ENCODE measurements around the gene NFX1.
A peak's percentile ranks its signal among the peaks of the same experiment; 100 is the strongest.
"Not testable (repeated sequence)": the region's sequence is repeated elsewhere in the genome, so short reads cannot be mapped to it uniquely, and the experiment has no call there.

NFX1 gene

GRCh38 chr9:33374190-33374589, 83.9 kb downstream of the NFX1 start:
- DNase-seq (ENCODE audit: low spot score) = no peak
- no peaks in the 10 kb centered on the region for H3K27me3 Mint-ChIP-seq (ENCODE audit: low read depth)
- peaks cover 6% of the 10 kb centered on the region for H3K4me1 Mint-ChIP-seq (ENCODE audit: low read depth)
- no peak overlapping the region for H3K4me3 Mint-ChIP-seq
- peaks cover 17% of the 10 kb centered on the region for H3K36me3 Mint-ChIP-seq (ENCODE audit: low read depth)
- no peaks in the 10 kb centered on the region for H3K9me3 Mint-ChIP-seq
- H3K27ac Mint-ChIP-seq = no peak overlapping the region

DNA sequence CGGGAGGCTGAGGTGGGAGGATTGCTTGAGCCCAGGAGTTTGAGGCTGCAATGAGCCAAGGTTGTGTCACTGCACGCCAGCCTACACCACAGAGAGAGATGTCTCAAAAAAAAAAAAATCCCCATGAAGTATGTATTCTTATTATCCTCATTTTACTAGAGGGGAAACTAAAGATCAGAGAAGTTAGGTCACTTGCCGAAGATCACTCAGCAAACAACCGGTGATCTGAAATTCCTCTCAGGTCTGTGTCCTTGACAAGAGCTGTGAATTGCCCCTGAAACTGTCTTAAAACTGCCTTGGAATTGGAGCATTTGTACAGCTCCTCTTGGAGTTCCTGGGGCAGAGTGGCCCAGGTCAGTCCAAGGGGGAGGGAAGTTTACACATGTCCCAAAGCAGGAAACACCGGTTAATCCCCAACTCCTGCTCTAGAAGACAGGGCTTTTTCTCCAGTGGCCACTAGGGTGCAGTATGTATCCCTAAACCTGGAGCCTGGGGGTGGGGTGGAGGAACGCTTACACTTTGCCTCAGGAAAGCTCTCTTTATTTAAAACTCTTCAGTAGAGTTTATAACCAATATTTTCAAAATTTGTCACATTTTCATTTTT, 84.4 kb downstream of the NFX1 start:
- H3K4me3 Mint-ChIP-seq = no peak overlapping the region

DNA sequence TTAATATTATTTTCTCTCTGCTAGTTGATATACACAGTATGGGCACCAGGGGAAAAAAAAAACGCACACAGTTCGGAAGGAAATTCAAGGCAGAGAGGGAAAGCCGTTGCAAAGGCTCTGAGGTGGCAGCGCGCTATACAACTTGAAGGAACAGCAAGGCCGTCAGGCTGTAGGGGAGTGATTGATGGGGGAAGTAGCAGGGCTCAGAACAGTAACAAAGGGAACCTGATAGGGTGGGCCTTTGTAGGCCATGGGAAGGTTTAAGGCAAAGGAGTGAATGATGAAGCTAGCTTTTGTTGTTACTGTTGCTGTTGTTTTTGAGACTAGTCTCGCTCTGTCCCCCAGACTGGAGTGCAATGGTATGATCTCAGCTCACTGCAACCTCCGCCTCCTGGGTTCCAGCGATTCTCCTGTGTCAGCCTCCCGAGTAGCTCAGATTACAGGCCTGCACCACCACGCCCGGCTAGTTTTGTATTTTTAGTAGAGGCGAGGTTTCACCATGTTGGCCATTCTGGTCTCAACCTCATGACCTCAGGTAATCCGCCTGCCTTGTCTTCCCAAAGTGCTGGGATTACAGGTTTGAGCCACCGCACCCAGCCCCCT, 85.0 kb downstream of the NFX1 start:
- peak overlapping the region; percentile 49 for H3K27ac Mint-ChIP-seq
- H3K4me3 Mint-ChIP-seq = no peak overlapping the region
- no peaks in the 10 kb centered on the region for H3K27me3 Mint-ChIP-seq (ENCODE audit: low read depth)
- H3K36me3 Mint-ChIP-seq (ENCODE audit: low read depth) = peaks cover 12% of the 10 kb centered on the region
- no peak for DNase-seq (ENCODE audit: low spot score)
- H3K4me1 Mint-ChIP-seq (ENCODE audit: low read depth) = peaks cover 6% of the 10 kb centered on the region
- no peaks in the 10 kb centered on the region for H3K9me3 Mint-ChIP-seq

More for the DNA sequence above, 84.4 kb downstream of the NFX1 start:
- peaks cover 17% of the 10 kb centered on the region for H3K36me3 Mint-ChIP-seq (ENCODE audit: low read depth)
- peak overlapping the region; percentile 49 for H3K27ac Mint-ChIP-seq
- peak; percentile 45 for DNase-seq (ENCODE audit: low spot score)
- peaks cover 6% of the 10 kb centered on the region for H3K4me1 Mint-ChIP-seq (ENCODE audit: low read depth)
- no peaks in the 10 kb centered on the region for H3K27me3 Mint-ChIP-seq (ENCODE audit: low read depth)
- no peaks in the 10 kb centered on the region for H3K9me3 Mint-ChIP-seq

DNA sequence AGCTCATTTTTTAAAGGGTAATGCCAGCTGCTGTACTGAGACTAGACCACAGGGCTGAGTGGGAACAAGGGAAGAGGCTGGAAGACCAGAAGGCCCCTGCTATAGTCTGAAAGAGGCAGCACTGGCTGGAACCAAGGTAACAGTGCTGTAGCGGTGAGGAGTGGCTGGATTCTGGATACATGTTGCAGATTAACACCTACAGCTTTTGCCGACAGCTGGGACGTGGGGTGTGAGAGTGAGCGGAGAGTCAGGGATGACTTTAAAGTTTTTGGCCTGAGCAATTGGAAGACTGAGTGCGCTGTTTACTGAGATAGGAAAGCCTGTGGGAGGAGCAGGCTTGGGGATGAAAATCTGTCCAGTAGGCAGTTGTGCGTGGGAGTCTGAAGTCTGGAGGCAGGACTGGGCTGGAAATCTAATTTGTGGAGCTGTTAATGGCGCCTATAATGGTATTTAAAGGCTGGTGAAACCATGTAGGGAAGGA, 85.6 kb downstream of the NFX1 start:
- H3K4me3 Mint-ChIP-seq = no peak overlapping the region
- peaks cover 10% of the 10 kb centered on the region for H3K36me3 Mint-ChIP-seq (ENCODE audit: low read depth)
- H3K4me1 Mint-ChIP-seq (ENCODE audit: low read depth) = peaks cover 6% of the 10 kb centered on the region
- no peaks in the 10 kb centered on the region for H3K9me3 Mint-ChIP-seq
- H3K27ac Mint-ChIP-seq = peak overlapping the region; percentile 52
- no peak for DNase-seq (ENCODE audit: low spot score)
- no peaks in the 10 kb centered on the region for H3K27me3 Mint-ChIP-seq (ENCODE audit: low read depth)

GRCh38 chr9:33377089-33377715, 86.9 kb downstream of the NFX1 start:
- no peaks in the 10 kb centered on the region for H3K9me3 Mint-ChIP-seq
- H3K27ac Mint-ChIP-seq = no peak overlapping the region
- H3K36me3 Mint-ChIP-seq (ENCODE audit: low read depth) = peaks cover 1% of the 10 kb centered on the region
- peaks cover 6% of the 10 kb centered on the region for H3K4me1 Mint-ChIP-seq (ENCODE audit: low read depth)
- no peak for DNase-seq (ENCODE audit: low spot score)
- H3K4me3 Mint-ChIP-seq = no peak overlapping the region
- no peaks in the 10 kb centered on the region for H3K27me3 Mint-ChIP-seq (ENCODE audit: low read depth)

- Mint-ChIP-seq H3K36me3 (ENCODE audit: low read depth) (peaks cover 1% of the 10 kb centered on the region), H3K4me1 (ENCODE audit: low read depth) (peaks cover 6% of the 10 kb centered on the region), H3K27me3 (ENCODE audit: low read depth) (no peaks in the 10 kb centered on the region), H3K27ac (no peak overlapping the region), H3K4me3 (no peak overlapping the region), H3K9me3 (no peaks in the 10 kb centered on the region)
- no peak for DNase-seq (ENCODE audit: low spot score)
Observed at GRCh38 chr9:33378121-33378795, 87.9 kb downstream of the NFX1 start.

GRCh38 chr9:33379666-33380389, 89.5 kb downstream of the NFX1 start:
- Mint-ChIP-seq H3K27ac (no peak overlapping the region), H3K4me1 (ENCODE audit: low read depth) (peaks cover 5% of the 10 kb centered on the region), H3K36me3 (ENCODE audit: low read depth) (peaks cover under 1% of the 10 kb centered on the region), H3K9me3 (no peaks in the 10 kb centered on the region), H3K4me3 (no peak overlapping the region), H3K27me3 (ENCODE audit: low read depth) (no peaks in the 10 kb centered on the region)
- DNase-seq (ENCODE audit: low spot score) = no peak

DNA sequence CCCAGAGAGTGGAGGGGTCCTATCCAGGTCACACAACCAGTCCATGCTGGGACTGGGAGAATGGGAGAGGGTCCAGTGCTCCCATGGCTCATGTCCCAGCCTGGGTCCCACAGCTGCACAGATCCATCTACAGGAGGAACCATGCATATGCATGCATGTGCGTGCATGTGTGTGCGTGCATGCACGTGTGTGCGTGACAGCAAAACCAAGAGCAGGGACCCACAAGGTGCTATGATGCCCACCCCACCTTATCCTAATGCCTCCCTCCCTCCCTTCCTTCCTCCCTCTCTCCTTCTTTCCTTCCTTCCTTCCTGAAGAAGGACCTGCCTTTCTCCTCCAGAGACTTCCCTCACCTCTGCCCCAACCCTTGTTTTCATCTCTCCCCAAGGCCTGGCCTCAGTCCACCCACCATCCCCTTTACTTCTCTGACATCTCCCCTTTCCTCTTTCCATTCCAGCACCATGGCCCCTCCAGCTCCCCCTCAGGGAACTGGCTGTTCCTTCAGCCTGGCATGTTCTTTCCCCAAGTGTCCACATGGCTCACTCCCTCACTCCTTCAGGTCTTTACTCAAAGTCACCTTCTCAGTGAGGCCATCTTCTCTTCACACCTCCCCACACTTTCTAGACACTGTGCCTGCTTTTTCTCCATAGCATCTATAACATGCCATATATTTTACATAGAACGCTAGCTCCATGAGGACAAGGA, 90.2 kb downstream of the NFX1 start:
- no peaks in the 10 kb centered on the region for H3K4me1 Mint-ChIP-seq (ENCODE audit: low read depth)
- no peaks in the 10 kb centered on the region for H3K27me3 Mint-ChIP-seq (ENCODE audit: low read depth)
- H3K4me3 Mint-ChIP-seq = no peak overlapping the region
- H3K27ac Mint-ChIP-seq = no peak overlapping the region
- no peak for DNase-seq (ENCODE audit: low spot score)
- H3K36me3 Mint-ChIP-seq (ENCODE audit: low read depth) = no peaks in the 10 kb centered on the region
- no peaks in the 10 kb centered on the region for H3K9me3 Mint-ChIP-seq

DNA sequence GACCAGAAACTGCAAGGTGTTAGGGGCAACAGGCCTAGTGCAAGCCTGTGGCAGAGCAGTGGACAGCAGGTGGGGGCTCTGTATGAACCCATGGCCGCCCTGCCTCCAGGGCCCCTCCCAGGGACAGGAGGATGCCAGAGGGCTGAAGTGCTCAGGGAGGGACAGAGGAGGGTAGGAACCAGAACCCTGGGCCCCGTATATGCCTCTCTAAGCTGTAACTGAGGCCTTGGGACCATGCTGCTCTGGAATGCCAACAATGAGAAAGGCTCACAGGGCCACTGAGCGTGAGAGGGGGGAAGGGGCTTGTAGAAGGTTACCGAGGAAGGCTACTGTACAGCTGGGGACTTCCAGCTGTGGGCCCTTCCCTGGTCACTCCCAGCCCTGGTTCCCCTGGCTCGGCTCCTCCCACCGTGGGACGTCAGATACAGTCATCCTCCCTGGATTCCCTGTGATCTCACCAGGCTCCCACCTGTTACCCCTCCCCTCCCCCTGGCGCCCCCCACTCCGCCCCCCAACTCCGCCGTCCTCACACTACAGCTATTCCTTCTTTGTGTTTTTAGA, 91.0 kb downstream of the NFX1 start:
- Mint-ChIP-seq H3K4me3 (no peak overlapping the region), H3K9me3 (no peaks in the 10 kb centered on the region), H3K27ac (no peak overlapping the region), H3K36me3 (ENCODE audit: low read depth) (no peaks in the 10 kb centered on the region), H3K27me3 (ENCODE audit: low read depth) (no peaks in the 10 kb centered on the region), H3K4me1 (ENCODE audit: low read depth) (no peaks in the 10 kb centered on the region)
- DNase-seq (ENCODE audit: low spot score) = no peak

DNA sequence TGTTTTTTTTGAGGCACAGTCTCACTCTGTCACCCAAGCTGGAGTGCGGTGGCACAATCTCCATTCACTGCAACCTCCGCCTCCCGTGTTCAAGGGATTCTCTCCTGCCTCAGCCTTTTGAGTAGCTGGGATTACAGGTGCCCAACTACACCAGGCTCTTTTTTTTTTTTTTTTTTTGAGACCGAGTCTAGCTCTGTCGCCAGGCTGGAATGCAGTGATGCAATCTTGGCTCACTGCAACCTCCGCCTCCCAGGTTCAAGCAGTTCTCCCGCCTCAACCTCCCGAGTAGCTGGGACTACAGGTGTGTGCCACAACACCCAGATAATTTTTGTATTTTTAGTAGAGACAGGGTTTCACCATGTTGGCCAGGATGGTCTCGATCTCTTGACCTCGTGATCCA, 92.1 kb downstream of the NFX1 start:
- H3K27ac Mint-ChIP-seq; H3K4me1 Mint-ChIP-seq (ENCODE audit: low read depth); DNase-seq (ENCODE audit: low spot score); H3K36me3 Mint-ChIP-seq (ENCODE audit: low read depth); H3K27me3 Mint-ChIP-seq (ENCODE audit: low read depth); H3K9me3 Mint-ChIP-seq; H3K4me3 Mint-ChIP-seq: not testable (repeated sequence)

DNA sequence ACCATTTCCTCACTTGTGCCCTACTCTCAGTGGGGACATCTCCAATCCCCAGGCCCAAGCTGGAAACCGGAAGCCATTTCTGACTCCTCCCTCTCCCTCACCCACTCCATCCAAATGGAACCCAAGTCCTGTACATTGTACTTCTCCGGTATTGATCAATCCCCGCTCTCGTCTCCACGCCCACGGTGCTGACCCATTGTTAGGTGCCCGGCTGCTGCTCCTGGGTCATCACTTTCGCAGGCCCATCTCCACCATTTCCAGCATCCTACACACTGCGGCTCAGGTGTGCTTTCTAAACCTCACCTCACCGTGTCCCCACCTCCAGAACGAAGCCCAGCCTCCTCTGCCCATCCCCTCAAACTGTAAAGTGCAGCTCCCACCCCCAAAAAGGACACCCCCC, 93.1 kb downstream of the NFX1 start:
- not testable (repeated sequence) for H3K9me3 Mint-ChIP-seq; H3K27me3 Mint-ChIP-seq (ENCODE audit: low read depth); DNase-seq (ENCODE audit: low spot score); H3K4me3 Mint-ChIP-seq; H3K36me3 Mint-ChIP-seq (ENCODE audit: low read depth); H3K27ac Mint-ChIP-seq; H3K4me1 Mint-ChIP-seq (ENCODE audit: low read depth)

- not testable (repeated sequence) for H3K27ac Mint-ChIP-seq; H3K4me1 Mint-ChIP-seq (ENCODE audit: low read depth); H3K27me3 Mint-ChIP-seq (ENCODE audit: low read depth); H3K9me3 Mint-ChIP-seq; H3K36me3 Mint-ChIP-seq (ENCODE audit: low read depth); DNase-seq (ENCODE audit: low spot score); H3K4me3 Mint-ChIP-seq
Observed at GRCh38 chr9:33385536-33385935, 95.2 kb downstream of the NFX1 start.

DNA sequence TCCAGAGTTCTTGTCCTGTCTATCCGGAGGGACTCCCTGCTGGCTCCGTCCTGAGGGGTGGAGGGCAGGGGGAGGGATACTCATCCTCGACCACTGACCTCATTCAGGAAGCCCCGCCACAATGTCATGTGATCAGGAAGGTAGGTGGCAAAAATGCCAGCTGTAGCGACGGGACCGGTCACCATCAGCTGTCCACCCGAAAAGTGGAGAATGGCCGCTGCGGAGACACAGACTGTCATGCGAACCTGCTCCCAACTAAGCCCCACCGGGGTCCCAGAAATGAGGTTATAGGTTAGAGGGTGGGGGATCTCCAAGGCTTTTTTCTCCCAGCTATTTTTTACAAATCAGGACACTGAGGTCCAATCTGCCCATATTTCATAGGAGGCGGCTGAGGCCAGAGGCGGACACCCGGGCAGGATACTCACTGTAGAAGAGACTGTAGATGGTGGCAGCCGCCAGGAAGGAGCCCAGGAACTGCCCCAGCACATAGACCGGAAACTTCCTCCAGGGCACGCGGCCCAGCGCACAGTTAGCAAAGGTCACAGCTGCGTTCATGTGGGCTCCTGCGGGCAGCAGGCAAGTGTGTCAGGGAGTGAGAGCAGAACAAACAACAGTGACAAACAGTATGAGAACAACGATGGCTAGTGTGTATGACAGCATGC, 95.8 kb downstream of the NFX1 start:
- not testable (repeated sequence) for DNase-seq (ENCODE audit: low spot score)

More for the DNA sequence above, 95.8 kb downstream of the NFX1 start:
- H3K27me3 Mint-ChIP-seq (ENCODE audit: low read depth); H3K4me3 Mint-ChIP-seq; H3K27ac Mint-ChIP-seq; H3K4me1 Mint-ChIP-seq (ENCODE audit: low read depth); H3K9me3 Mint-ChIP-seq; H3K36me3 Mint-ChIP-seq (ENCODE audit: low read depth): not testable (repeated sequence)
